ENCODE measurements around the gene SHBG. TPM values are rescaled to one million over a fixed set of nuclear protein-coding genes. Genes with fewer than 3 reads are reported as not detected.

SHBG gene
- total and polyA plus RNA-seq, 2 of the 8 experiments (the other 6 are each of a cell fraction or from before 2014, with no cell fraction given): 1.1 to 1.2 TPM

GRCh38 chr17:7618608-7619007 is 11.3 kb upstream of the SHBG start:
- H2BK120ac ChIP-seq (replicated peaks; ENCODE audit: low read depth, low read length): no peak overlapping the region
- ChIA-PET POLR2A (ENCODE audit: partially characterized antibody) (interaction anchor here (0.7 to 79.4 kb wide), 3 partner anchors 9 to 175 kb away, joined by 3 to 2272 read pairs (median 4); partner anchors contain the start of genes ATP1B2, SAT2, TP53 and WRAP53), CTCF (ENCODE audit: partially characterized antibody) (interaction anchor here (0.7 to 13.4 kb wide), 7 partner anchors 8 to 54 kb away, joined by 3 to 92 read pairs (median 4); partner anchors contain the start of genes SAT2 and SHBG)
- no peak overlapping the region for H3K27ac ChIP-seq (ENCODE audit: low read depth, low read length)
- H4K5ac ChIP-seq (ENCODE audit: insufficient read length, low read depth, low read length): no peak overlapping the region
- no peaks in the 10 kb centered on the region for H3K27me3 ChIP-seq (replicated peaks in 1 of 4; ENCODE audit: control insufficient read depth in 3 of 4, extremely low read depth in 1 of 4, insufficient read depth in 3 of 4, low read length in 3 of 4)
- no peak overlapping the region for H2BK12ac ChIP-seq (ENCODE audit: low read depth, low read length)
- peaks cover 3% of the 10 kb centered on the region; the same call in 1 of the 2 replicates for H3K79me1 ChIP-seq (ENCODE audit: low read depth, low read length)
- TF ChIP-seq BACH1 (IDR thresholded peaks at IDR 0.05; ENCODE audit: low read length) (no peak), SP1 (IDR thresholded peaks at IDR 0.05; ENCODE audit: low read depth, low read length) (no peak), CBX8 (IDR thresholded peaks at IDR 0.05; ENCODE audit: borderline replicate concordance, low read depth, low read length) (no peak), ATF2 (IDR thresholded peaks at IDR 0.05; ENCODE audit: low read length) (no peak)
- H3K9ac ChIP-seq (replicated peaks in 1 of 4; ENCODE audit: extremely low read depth in 1 of 4, low read depth in 3 of 4, low read length in 3 of 4): no peak overlapping the region
- H3K23ac ChIP-seq (ENCODE audit: insufficient read length): no peak overlapping the region
- peaks cover 6% of the 10 kb centered on the region for H3K23me2 ChIP-seq (ENCODE audit: low read depth, low read length)
- no peak overlapping the region for H2AK5ac ChIP-seq (ENCODE audit: low read depth, low read length)
- WGBS, 2 experiments (ENCODE audit: extremely low coverage in 1 of 2, insufficient coverage in 1 of 2, insufficient read length in 1 of 2, insufficient replicate concordance in 2 of 2, low coverage in 1 of 2, low lambda C conversion rate in 2 of 2, missing lambda C conversion rate in 1 of 2): 85% methylated on average over 5 of the region's 5 CpGs; no CpG with 5 or more reads in 1 of the 2 experiments
- no peak overlapping the region for H4K91ac ChIP-seq (replicated peaks; ENCODE audit: insufficient read length, low read length)
- H4K20me1 ChIP-seq (replicated peaks in 1 of 2; ENCODE audit: control insufficient read depth in 1 of 2, insufficient read depth in 2 of 2, low read length in 2 of 2): peaks cover 0 to 2% of the 10 kb centered on the region in 2 experiments
- no peak overlapping the region for H3K4ac ChIP-seq (replicated peaks; ENCODE audit: insufficient read length, low read depth, low read length)
- H3K18ac ChIP-seq (ENCODE audit: extremely low read depth, low read length): no peak overlapping the region
- H3K14ac ChIP-seq (ENCODE audit: insufficient read length): no peak overlapping the region
- no peaks in the 10 kb centered on the region for H3K36me3 ChIP-seq (ENCODE audit: control insufficient read depth in 2 of 4, insufficient read depth in 4 of 4, low read length in 3 of 4)
- no peak overlapping the region for H3K4me2 ChIP-seq (ENCODE audit: insufficient read depth in 1 of 2, low read depth in 2 of 2, low read length in 2 of 2)
- peaks cover 0 to 5% of the 10 kb centered on the region in 2 experiments; a peak in 2 of 4 replicates for H3K79me2 ChIP-seq (ENCODE audit: control insufficient read depth in 1 of 2, insufficient read depth in 2 of 2, low read length in 2 of 2)
- no peaks in the 10 kb centered on the region for H3K9me3 ChIP-seq (ENCODE audit: insufficient read depth in 2 of 2, low read depth in 1 of 2, low read length in 1 of 2)
- no peak overlapping the region for H3K56ac ChIP-seq (replicated peaks; ENCODE audit: insufficient read length, low read depth, low read length)
- peaks cover 0 to 1% (median 0%) of the 10 kb centered on the region in 4 experiments; a peak in 1 of 7 replicates for H3K4me1 ChIP-seq (replicated peaks in 1 of 4; ENCODE audit: control insufficient read depth in 3 of 4, insufficient read depth in 4 of 4, low read length in 3 of 4)
- no peak overlapping the region for H2BK20ac ChIP-seq (ENCODE audit: low read length)
- H2BK5ac ChIP-seq (ENCODE audit: low read depth, low read length): no peak overlapping the region
- H2AFZ ChIP-seq (ENCODE audit: low read length): no peak overlapping the region
- DNase-seq (ENCODE audit: low read depth in 1 of 2, low spot score in 2 of 2) (no peak), FAIRE-seq (no peak)
- no peak overlapping the region for H3K4me3 ChIP-seq (ENCODE audit: extremely low read depth in 1 of 4, insufficient read depth in 2 of 4, low read depth in 3 of 4, low read length in 4 of 4)
- H4K8ac ChIP-seq (ENCODE audit: extremely low read depth, insufficient read depth, low read length): no peak overlapping the region
- no peak overlapping the region for H2BK15ac ChIP-seq (ENCODE audit: low read length)
